ENCODE data around the gene RIPPLY1.

Gene RIPPLY1

DNA sequence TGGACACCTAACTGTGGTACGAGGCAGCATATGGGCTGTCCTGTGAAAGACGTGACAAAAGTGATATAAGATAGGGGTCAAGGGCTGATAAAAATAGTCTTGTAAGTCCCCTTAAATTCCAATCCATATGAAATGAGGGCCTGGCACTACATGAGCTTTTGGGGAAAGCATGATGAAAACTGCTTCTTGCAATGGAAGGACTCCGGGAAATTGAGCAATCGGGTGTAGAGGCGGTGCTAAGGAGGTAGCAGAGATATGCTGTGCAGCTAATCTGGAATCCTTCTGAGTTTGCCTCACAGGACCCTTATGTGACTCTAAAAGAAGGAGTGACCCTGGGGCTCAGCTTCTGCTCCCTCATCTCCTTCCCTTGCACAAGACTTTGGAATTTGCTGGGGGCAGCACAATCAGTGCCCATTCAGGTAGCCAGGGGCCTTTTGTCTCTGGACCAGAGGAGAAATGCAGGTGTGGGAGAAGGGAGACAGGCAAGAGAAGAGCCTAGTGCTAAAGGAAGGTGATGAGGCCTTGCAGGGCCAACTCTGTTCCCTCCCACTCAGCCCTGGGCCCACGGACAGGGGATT is 29.9 kb upstream of the RIPPLY1 start:
- Histone ChIP-seq H3K27me3 (ENCODE audit: control insufficient read depth, insufficient read depth, low read length) (no peaks in the 10 kb centered on the region), H3K4me3 (ENCODE audit: low read length) (no peak overlapping the region), H3K4me1 (ENCODE audit: control insufficient read depth, insufficient read depth, low read length) (peaks cover 6% of the 10 kb centered on the region), H3K9me3 (ENCODE audit: control insufficient read depth, low read length) (no peaks in the 10 kb centered on the region), H3K9ac (ENCODE audit: low read length) (no peak overlapping the region), H3K36me3 (ENCODE audit: control insufficient read depth, insufficient read depth, low read length) (no peaks in the 10 kb centered on the region)

DNA sequence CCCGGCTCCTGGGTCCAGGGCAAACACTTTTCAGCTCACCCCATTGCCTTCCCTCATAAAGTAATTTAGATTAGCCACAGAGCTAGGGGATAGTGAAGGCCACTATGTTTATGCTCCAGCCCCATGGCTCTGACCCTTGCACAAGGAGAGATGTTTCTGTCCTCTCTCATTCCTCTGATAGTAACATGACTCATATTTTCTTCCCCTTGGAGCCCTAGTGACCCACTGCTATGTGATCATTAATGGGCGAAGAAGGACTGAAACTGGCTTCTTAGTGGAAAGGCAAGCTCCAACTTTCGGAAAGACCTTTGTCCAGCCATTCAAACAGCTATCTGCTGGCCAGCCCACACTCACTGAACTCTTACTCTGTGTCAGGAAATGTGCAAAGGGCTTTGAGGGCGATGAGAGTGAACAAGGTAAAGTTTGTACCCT is 29.4 kb upstream of the RIPPLY1 start:
- Histone ChIP-seq H3K4me1 (ENCODE audit: control insufficient read depth, insufficient read depth, low read length) (peaks cover 6% of the 10 kb centered on the region), H3K9me3 (ENCODE audit: control insufficient read depth, low read length) (no peaks in the 10 kb centered on the region), H3K9ac (ENCODE audit: low read length) (no peak overlapping the region)

DNA sequence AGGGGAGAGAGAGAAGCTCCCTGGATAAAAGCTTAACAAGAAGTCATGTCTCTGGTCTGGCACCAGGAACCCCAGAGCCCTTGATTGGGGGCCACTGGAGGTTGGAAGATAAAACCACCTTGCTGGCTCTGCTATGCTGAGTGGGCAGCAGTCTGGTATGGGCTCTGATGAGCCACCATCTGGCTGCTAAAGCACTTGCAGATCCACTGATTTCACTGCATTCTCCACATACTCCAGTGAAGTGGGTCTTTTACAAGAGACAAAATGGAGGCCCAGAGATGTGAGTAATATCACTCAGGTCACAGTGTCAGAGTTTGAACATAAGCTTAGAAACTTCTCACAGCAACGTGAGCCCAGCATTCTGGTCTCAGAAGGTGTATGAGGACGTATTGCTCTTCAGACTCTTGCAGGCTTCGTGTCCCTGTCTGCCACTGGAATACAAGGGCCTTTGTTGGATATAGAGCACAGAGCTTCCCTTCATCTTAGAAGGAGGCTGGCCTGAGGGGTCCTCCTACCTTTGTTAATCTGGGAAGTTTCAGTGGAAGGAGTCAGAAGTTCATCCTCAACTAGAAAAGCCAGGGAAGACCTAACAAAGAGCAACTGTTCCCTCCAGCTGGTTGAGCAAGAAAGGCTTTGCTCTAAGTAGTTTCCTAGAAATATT is 28.8 kb upstream of the RIPPLY1 start:
- H3K4me3 ChIP-seq (ENCODE audit: low read length), result no peak overlapping the region
- H3K36me3 ChIP-seq (ENCODE audit: control insufficient read depth, insufficient read depth, low read length), result no peaks in the 10 kb centered on the region
- H3K27me3 ChIP-seq (ENCODE audit: control insufficient read depth, insufficient read depth, low read length), result no peaks in the 10 kb centered on the region
- no peak overlapping the region for H3K9ac ChIP-seq (ENCODE audit: low read length)
- H3K4me1 ChIP-seq (ENCODE audit: control insufficient read depth, insufficient read depth, low read length), result peaks cover 6% of the 10 kb centered on the region
- no peaks in the 10 kb centered on the region for H3K9me3 ChIP-seq (ENCODE audit: control insufficient read depth, low read length)

More for the DNA sequence above, 29.4 kb upstream of the RIPPLY1 start:
- no peaks in the 10 kb centered on the region for H3K36me3 ChIP-seq (ENCODE audit: control insufficient read depth, insufficient read depth, low read length)
- no peak overlapping the region for H3K4me3 ChIP-seq (ENCODE audit: low read length)
- H3K27me3 ChIP-seq (ENCODE audit: control insufficient read depth, insufficient read depth, low read length), result no peaks in the 10 kb centered on the region

DNA sequence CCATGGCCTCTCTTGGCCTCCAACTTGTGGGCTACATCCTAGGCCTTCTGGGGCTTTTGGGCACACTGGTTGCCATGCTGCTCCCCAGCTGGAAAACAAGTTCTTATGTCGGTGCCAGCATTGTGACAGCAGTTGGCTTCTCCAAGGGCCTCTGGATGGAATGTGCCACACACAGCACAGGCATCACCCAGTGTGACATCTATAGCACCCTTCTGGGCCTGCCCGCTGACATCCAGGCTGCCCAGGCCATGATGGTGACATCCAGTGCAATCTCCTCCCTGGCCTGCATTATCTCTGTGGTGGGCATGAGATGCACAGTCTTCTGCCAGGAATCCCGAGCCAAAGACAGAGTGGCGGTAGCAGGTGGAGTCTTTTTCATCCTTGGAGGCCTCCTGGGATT is 25.1 kb upstream of the RIPPLY1 start:
- no peak overlapping the region for H3K9ac ChIP-seq (ENCODE audit: low read length)

DNA sequence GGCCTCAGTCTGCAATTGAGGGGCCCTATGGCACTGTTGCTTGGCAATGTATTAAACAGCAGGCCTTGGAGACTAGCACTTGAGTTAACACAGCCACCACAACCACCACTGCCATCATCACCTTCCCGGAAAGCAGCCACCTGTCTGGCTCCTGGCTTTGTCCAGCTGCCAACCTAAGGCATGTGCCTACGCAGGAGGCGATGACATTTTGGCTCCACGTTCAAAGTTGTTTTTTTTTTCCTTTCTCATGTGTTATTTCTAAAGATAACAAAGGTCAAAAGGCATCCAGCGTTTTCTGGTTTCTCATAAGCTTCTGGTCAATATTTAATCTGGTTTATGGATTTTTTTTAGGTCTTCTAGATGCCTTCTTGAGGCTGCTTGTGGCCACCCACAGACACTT is 24.6 kb upstream of the RIPPLY1 start:
- Histone ChIP-seq H3K9ac (ENCODE audit: low read length) (no peak overlapping the region), H3K27me3 (ENCODE audit: control insufficient read depth, insufficient read depth, low read length) (no peaks in the 10 kb centered on the region), H3K4me3 (ENCODE audit: low read length) (no peak overlapping the region), H3K4me1 (ENCODE audit: control insufficient read depth, insufficient read depth, low read length) (no peaks in the 10 kb centered on the region), H3K36me3 (ENCODE audit: control insufficient read depth, insufficient read depth, low read length) (no peaks in the 10 kb centered on the region), H3K9me3 (ENCODE audit: control insufficient read depth, low read length) (no peaks in the 10 kb centered on the region)

More for the DNA sequence above, 25.1 kb upstream of the RIPPLY1 start:
- H3K4me3 ChIP-seq (ENCODE audit: low read length), result no peak overlapping the region
- no peaks in the 10 kb centered on the region for H3K36me3 ChIP-seq (ENCODE audit: control insufficient read depth, insufficient read depth, low read length)
- H3K4me1 ChIP-seq (ENCODE audit: control insufficient read depth, insufficient read depth, low read length), result peaks cover 1% of the 10 kb centered on the region
- H3K9me3 ChIP-seq (ENCODE audit: control insufficient read depth, low read length), result no peaks in the 10 kb centered on the region
- no peaks in the 10 kb centered on the region for H3K27me3 ChIP-seq (ENCODE audit: control insufficient read depth, insufficient read depth, low read length)

GRCh38 chrX:106927023-106927422 is 23.9 kb upstream of the RIPPLY1 start:
- H3K4me3 ChIP-seq (ENCODE audit: low read length), result no peak overlapping the region
- H3K36me3 ChIP-seq (ENCODE audit: control insufficient read depth, insufficient read depth, low read length), result no peaks in the 10 kb centered on the region
- H3K27me3 ChIP-seq (ENCODE audit: control insufficient read depth, insufficient read depth, low read length), result no peaks in the 10 kb centered on the region
- H3K9ac ChIP-seq (ENCODE audit: low read length), result no peak overlapping the region
- H3K9me3 ChIP-seq (ENCODE audit: control insufficient read depth, low read length), result no peaks in the 10 kb centered on the region
- no peaks in the 10 kb centered on the region for H3K4me1 ChIP-seq (ENCODE audit: control insufficient read depth, insufficient read depth, low read length)

DNA sequence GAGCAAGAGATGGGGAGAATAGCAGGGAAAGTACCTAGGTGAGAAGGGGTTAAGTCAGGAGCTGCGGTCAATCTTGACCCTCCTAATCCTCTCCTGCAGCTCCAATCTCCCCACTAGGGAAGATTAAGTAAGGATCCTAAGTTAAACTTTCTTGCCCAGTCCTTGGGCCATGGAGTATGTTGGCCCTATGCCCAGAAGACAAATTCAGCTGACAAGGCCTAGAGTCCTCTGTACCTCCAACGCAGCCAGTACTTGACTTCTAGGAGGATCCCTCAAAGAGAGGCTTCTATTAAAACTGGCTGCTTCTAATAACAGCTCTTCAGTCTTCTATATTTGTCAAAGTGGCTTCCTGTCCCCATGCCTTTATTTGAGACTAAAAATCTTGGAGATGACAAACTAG is 18.5 kb upstream of the RIPPLY1 start:
- Histone ChIP-seq H3K4me1 (ENCODE audit: control insufficient read depth, insufficient read depth, low read length) (no peaks in the 10 kb centered on the region), H3K4me3 (ENCODE audit: low read length) (no peak overlapping the region), H3K36me3 (ENCODE audit: control insufficient read depth, insufficient read depth, low read length) (no peaks in the 10 kb centered on the region), H3K9ac (ENCODE audit: low read length) (no peak overlapping the region), H3K27me3 (ENCODE audit: control insufficient read depth, insufficient read depth, low read length) (no peaks in the 10 kb centered on the region), H3K9me3 (ENCODE audit: control insufficient read depth, low read length) (no peaks in the 10 kb centered on the region)

- Histone ChIP-seq H3K4me1 (ENCODE audit: control insufficient read depth, insufficient read depth, low read length) (no peaks in the 10 kb centered on the region), H3K36me3 (ENCODE audit: control insufficient read depth, insufficient read depth, low read length) (no peaks in the 10 kb centered on the region), H3K27me3 (ENCODE audit: control insufficient read depth, insufficient read depth, low read length) (no peaks in the 10 kb centered on the region), H3K4me3 (ENCODE audit: low read length) (no peak within 1 kb of the TSS), H3K9ac (ENCODE audit: low read length) (no peak within 1 kb of the TSS), H3K9me3 (ENCODE audit: control insufficient read depth, low read length) (no peaks in the 10 kb centered on the region)
These were observed 16.9 kb upstream of the RIPPLY1 start, which contains the start of gene CLDN2 for GRCh38 chrX:106919932-106920452. CLDN2 (plus strand) TSS chrX:106920402; CDS start chrX:106928229, 7,827 bp downstream.

DNA sequence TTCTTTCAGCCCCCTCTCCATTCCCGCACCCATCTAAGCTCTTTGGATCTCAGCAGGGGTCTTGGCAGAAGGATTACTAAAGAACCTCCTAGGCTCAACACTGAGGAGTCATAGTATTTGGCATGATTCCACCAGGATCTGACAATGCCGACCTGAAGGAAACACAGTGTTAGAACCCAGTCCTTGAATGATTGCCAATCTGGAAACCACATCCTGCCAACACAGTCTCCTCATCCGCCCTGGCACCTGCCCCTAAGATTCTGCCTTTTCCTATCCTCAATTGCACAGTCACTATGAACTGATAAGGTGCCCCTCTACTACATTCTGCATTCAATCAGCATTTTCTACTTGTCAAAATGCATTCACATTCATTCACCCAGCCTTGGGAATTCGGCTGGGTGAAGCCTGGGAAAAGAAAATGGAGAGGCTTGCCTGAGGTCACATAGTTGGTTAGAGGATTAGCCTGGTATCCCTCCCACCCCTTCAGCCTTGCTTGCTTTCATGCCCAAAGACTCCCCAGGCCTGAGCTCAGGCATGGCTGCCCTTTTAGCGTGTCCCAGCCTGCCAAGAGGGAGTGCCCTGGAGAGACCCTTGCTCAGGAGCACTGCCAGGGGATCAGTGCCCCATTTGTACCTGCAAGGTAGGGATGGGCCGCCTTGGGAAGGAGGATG is 14.8 kb upstream of the RIPPLY1 start:
- no peaks in the 10 kb centered on the region for H3K27me3 ChIP-seq (ENCODE audit: control insufficient read depth, insufficient read depth, low read length)

GRCh38 chrX:106912864-106913263 is 9.7 kb upstream of the RIPPLY1 start:
- Histone ChIP-seq H3K36me3 (ENCODE audit: control insufficient read depth, insufficient read depth, low read length) (no peaks in the 10 kb centered on the region), H3K4me3 (ENCODE audit: low read length) (no peak overlapping the region), H3K9ac (ENCODE audit: low read length) (no peak overlapping the region), H3K9me3 (ENCODE audit: control insufficient read depth, low read length) (no peaks in the 10 kb centered on the region), H3K4me1 (ENCODE audit: control insufficient read depth, insufficient read depth, low read length) (no peaks in the 10 kb centered on the region), H3K27me3 (ENCODE audit: control insufficient read depth, insufficient read depth, low read length) (no peaks in the 10 kb centered on the region)

More for the DNA sequence above, 14.8 kb upstream of the RIPPLY1 start:
- Histone ChIP-seq H3K36me3 (ENCODE audit: control insufficient read depth, insufficient read depth, low read length) (no peaks in the 10 kb centered on the region), H3K9ac (ENCODE audit: low read length) (no peak overlapping the region), H3K9me3 (ENCODE audit: control insufficient read depth, low read length) (no peaks in the 10 kb centered on the region), H3K4me3 (ENCODE audit: low read length) (no peak overlapping the region), H3K4me1 (ENCODE audit: control insufficient read depth, insufficient read depth, low read length) (no peaks in the 10 kb centered on the region)

GRCh38 chrX:106906361-106906760 is 3.2 kb upstream of the RIPPLY1 start:
- Histone ChIP-seq H3K36me3 (ENCODE audit: control insufficient read depth, insufficient read depth, low read length) (no peaks in the 10 kb centered on the region), H3K27me3 (ENCODE audit: control insufficient read depth, insufficient read depth, low read length) (no peaks in the 10 kb centered on the region), H3K4me1 (ENCODE audit: control insufficient read depth, insufficient read depth, low read length) (no peaks in the 10 kb centered on the region), H3K9me3 (ENCODE audit: control insufficient read depth, low read length) (no peaks in the 10 kb centered on the region), H3K9ac (ENCODE audit: low read length) (no peak overlapping the region), H3K4me3 (ENCODE audit: low read length) (no peak overlapping the region)

- Histone ChIP-seq H3K9ac (ENCODE audit: low read length) (no peak overlapping the region), H3K9me3 (ENCODE audit: control insufficient read depth, low read length) (no peaks in the 10 kb centered on the region), H3K4me1 (ENCODE audit: control insufficient read depth, insufficient read depth, low read length) (no peaks in the 10 kb centered on the region), H3K36me3 (ENCODE audit: control insufficient read depth, insufficient read depth, low read length) (no peaks in the 10 kb centered on the region), H3K4me3 (ENCODE audit: low read length) (no peak overlapping the region), H3K27me3 (ENCODE audit: control insufficient read depth, insufficient read depth, low read length) (no peaks in the 10 kb centered on the region)
These were observed 2.0 kb upstream of the RIPPLY1 start for GRCh38 chrX:106905064-106905708.

All from mucosa of stomach (tissue), 1 donor.